NCI-H82 treated with DMSO at 0.1 percent for 48 hours (cell line): ENCODE data around the gene PCIF1.
"Not testable (repeated sequence)": the region's sequence is repeated elsewhere in the genome, so short reads cannot be mapped to it uniquely, and the experiment has no call there.

ENCODE experiments used
- DNase-seq: peaks from one replicate; lab custom pipeline; 2025; ENCODE audit not compliant: unreplicated experiment; lab: John Stamatoyannopoulos, UW

PCIF1 gene

DNA sequence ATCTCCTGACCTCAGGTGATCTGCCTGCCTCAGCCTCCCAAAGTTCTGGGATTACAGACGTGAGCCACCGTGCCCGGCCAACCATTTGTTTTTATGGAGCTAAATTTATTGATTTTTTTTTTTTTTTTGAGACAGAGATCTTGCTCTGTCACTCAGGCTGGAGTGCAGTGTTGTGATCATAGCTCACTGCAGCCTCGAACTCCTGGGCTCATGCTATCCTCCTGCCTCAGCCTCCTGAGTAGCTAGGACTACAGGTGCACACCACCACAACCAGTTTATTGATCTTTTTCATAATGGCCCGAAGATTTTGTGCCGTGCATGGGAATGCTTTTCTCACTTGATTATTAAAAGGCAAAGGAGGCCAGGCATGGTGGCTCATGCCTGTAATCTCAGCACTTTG, 54.3 kb downstream of the PCIF1 start:
- not testable (repeated sequence) for DNase-seq

- no peak for DNase-seq
These were observed 57.1 kb downstream of the PCIF1 start for GRCh38 chr20:45991616-45992015.

- no peak for DNase-seq
These were observed 58.9 kb downstream of the PCIF1 start for GRCh38 chr20:45993197-45993951.

GRCh38 chr20:45994761-45995493, 60.4 kb downstream of the PCIF1 start:
- no peak for DNase-seq

GRCh38 chr20:45995495-45996097, 61.1 kb downstream of the PCIF1 start:
- not testable (repeated sequence) for DNase-seq

DNA sequence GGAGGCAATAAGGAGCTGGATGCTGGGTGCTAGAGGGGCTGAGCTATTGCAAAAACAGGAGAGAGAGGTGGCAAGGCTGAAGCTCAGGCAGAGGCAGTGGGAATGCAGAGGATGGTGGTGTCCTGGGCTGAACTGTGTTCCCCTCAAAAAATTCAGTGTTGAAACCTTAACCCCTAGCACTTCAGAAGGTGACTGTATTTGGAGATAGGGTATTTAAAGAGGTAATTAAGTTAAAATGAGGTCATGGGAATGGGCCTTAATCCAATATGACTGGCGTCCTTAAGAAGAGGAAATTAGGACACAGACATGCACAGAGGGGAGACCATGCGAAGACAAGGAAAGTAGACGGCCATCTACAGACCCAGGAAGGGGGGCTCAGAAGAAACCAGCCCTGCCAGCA, 62.7 kb downstream of the PCIF1 start:
- peak; percentile 66 for DNase-seq
